ENCODE data around the gene MRAS. TPM values are rescaled to one million over a fixed set of nuclear protein-coding genes. Genes with fewer than 3 reads are reported as not detected.

Gene MRAS
- total and polyA plus RNA-seq, 8 donors, result 18.1 to 48.0 (median 21.5) TPM

DNA sequence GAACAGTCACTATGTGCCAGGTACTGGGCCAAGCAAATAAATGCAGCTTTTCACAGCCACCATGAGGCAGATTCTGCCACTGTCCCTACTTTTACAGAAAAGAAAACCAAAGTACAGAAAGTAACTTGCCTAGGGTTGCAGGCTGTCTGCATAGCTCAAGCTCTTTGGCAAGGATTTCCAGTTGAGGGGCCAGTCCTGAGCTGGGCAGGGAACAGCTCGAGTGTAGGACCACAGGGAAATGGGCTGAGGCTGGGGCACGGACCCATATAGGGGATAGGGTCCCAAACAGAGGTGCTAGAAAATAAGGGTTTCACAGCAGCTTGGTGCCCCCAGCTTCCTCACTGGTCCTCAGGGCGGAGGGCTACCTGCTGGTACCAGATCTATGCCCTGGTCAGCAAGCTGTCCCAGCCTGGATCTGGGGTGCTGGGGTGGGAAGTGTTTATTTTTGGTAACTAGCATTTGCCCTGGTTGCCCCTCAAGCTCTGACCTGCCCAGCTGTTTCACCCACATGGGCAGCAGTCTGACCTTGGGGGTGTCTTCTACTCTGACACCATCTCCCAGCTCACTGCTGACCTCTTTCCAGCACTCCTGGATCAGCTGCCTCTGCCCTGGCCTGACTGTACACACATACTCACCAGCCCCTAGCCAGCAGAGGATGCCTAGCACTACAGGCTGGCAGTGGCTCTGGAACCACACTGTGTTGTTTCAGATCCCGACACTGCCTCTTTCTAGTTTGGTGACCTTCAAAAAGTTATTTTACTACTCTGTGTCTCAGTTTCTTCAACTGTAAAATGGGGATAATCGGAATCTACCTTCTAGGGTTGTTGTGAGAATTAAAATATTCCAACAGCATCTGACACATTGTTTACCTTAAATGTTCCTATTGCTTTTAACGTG is 16.2 kb downstream of the MRAS start:
- no peaks in the 10 kb centered on the region for H3K9me3 ChIP-seq
- no peak for ATAC-seq
- H3K4me1 ChIP-seq, result peaks cover 0 to 22% of the 10 kb centered on the region in 2 donors
- no peak overlapping the region for H3K4me3 ChIP-seq
- intact Hi-C loops (cut with DNase I), result no loop called here
- no peaks in the 10 kb centered on the region for H3K27me3 ChIP-seq
- H3K36me3 ChIP-seq, result no peaks in the 10 kb centered on the region
- no peak for DNase-seq
- TF ChIP-seq CTCF (IDR thresholded peaks at IDR 0.05), result no peak
- H3K27ac ChIP-seq, result no peak overlapping the region

GRCh38 chr3:138365253-138365555 is 16.8 kb downstream of the MRAS start:
- Histone ChIP-seq H3K4me1 (peaks cover 0 to 24% of the 10 kb centered on the region in 2 donors), H3K27ac (no peak overlapping the region), H3K27me3 (no peaks in the 10 kb centered on the region), H3K4me3 (no peak overlapping the region), H3K9me3 (no peaks in the 10 kb centered on the region), H3K36me3 (no peaks in the 10 kb centered on the region)
- DNase-seq (no peak), ATAC-seq (no peak)
- intact Hi-C loops (cut with DNase I), result no loop called here
- no peak for TF ChIP-seq CTCF (IDR thresholded peaks at IDR 0.05)

DNA sequence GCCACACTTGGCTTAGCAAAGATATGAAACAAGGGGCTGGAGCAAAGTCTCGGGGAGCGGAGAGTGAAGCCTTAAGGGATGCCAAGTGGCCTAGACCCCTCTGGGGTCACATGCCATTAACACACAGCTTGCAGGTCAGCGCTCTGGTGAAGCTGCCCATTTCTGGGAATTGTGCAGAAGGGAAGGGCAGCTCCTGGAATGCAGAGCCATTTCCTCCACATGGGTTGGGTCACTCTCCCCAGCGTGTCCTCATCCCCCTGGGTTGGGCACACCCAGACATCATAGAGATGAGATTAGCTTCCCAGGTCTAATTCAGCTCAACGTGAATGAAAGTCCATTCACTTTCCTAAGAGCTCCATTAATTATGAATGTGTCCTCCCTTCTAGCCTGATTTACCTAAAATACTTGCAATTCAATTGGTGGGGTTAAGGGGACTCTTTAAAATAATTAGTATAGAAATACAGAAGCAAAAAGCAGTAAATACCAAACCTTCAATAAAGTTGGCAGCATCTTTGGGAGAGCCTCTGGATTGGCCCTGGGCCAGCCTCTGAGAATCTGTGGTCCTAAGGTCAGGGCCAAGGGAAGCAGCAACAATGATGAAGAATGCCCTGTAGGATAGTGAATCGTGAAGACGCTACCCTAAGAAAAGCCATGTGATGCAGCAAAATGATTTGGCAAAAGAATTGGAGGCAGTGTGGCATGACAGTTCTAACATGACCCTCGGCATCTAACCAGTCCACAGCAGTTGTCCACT is 17.8 kb downstream of the MRAS start:
- Histone ChIP-seq H3K9me3 (no peaks in the 10 kb centered on the region), H3K4me3 (no peak overlapping the region), H3K36me3 (no peaks in the 10 kb centered on the region), H3K27me3 (no peaks in the 10 kb centered on the region), H3K27ac (peak overlapping the region in 1 of 2 donors; percentile 8), H3K4me1 (peaks cover 0 to 26% of the 10 kb centered on the region in 2 donors)
- DNase-seq (no peak), ATAC-seq (no peak)
- intact Hi-C loops (cut with DNase I), result no loop called here
- TF ChIP-seq CTCF (IDR thresholded peaks at IDR 0.05), result no peak

DNA sequence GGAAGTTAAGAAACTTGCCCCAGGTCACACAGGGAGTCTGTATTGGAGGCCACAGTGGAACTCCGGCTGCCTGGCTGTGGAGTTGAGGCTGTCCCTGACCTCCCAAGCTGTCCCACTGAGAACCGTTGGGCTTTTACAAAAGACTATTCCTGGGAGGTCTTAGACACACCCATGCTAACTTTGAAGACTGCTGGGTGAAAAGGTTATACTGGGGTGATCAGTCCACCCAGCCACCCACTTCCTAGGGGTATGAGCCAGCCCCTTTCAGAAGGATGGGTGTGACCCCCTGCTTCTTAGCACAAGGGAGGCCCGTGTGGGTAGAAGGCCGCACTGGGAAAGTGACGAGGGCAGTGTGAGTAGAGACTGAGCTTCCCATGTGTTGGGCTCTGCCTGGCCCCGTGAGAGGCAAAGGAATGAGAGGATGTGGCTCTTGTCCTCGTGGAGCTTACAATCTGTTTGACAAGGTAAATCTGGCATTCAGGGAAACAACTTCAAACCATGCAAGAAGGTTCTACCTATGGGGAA is 19.0 kb downstream of the MRAS start:
- Histone ChIP-seq H3K27ac (peak overlapping the region; percentile 14 to 63), H3K4me1 (peaks cover 0 to 34% of the 10 kb centered on the region in 2 donors), H3K27me3 (no peaks in the 10 kb centered on the region), H3K9me3 (no peaks in the 10 kb centered on the region), H3K4me3 (no peak overlapping the region), H3K36me3 (no peaks in the 10 kb centered on the region)
- DNase-seq (no peak), ATAC-seq (no peak)
- intact Hi-C loops (cut with DNase I), result no loop called here
- TF ChIP-seq CTCF (IDR thresholded peaks at IDR 0.05), result no peak

DNA sequence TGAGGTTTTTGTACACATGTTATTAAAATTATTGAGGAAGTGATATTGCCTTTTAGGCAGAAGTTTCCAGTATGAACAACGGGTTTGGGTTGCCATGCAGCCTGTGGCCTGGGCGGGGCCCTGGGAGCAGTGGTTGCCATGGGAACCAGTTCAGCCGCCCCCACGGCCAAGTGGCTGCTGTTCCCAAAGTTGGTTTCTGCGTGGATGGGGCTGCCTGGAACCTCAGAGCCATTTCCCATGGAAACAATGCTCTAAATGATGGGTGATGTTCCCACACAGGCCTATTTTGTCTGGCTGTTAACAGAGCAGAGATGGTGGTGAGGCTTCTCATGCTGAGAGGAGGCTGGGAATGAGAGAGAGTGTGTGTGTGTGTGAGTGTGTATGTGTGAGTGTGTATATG is 19.5 kb downstream of the MRAS start:
- intact Hi-C loops (cut with DNase I), result no loop called here
- no peaks in the 10 kb centered on the region for H3K36me3 ChIP-seq
- no peaks in the 10 kb centered on the region for H3K9me3 ChIP-seq
- peaks cover 0 to 34% of the 10 kb centered on the region in 2 donors for H3K4me1 ChIP-seq
- H3K4me3 ChIP-seq, result no peak overlapping the region
- peak; percentile 74 for ATAC-seq
- H3K27ac ChIP-seq, result peak overlapping the region; percentile 14 to 63
- no peaks in the 10 kb centered on the region for H3K27me3 ChIP-seq
- no peak for TF ChIP-seq CTCF (IDR thresholded peaks at IDR 0.05)
- peak in 2 of 4 donors; percentile 80 to 86 for DNase-seq
